ENCODE data around the gene IFRD1. TPM values are rescaled to one million over a fixed set of nuclear protein-coding genes. Genes with fewer than 3 reads are reported as not detected.

The IFRD1 gene
- total RNA-seq, 1 experiment from 2014 or later, result 73.4 TPM

DNA sequence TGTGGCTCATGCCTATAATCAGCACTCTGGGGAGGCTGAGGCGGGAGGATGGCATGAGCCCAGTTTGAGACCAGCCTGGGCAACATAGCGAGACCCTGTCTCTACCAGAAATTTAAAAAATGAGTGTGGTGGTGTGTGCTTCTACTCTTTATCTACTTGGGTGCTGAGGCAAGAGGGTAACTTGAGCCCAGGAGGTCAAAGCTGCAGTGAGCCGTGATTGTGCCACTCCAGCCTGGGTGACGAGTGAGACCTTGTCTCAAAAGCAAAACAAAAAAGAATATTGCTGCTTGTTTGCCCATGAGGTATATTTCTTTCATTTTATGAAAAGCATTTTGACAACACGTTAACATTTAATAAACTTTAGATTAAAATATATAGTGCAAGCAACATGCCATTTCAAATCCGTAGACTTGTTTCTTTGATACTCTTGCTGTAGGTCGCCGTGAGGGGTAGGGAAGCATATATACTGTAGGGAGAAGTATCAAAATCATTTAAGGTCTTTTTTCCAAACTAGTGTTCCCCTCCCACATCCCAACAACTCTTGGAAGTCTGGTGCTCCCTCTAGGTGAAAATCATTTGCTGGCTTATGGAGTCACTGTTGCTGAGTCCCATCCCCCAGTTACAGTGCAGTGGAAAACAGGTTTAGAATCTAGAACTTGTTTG is 26.3 kb downstream of the IFRD1 start:
- Histone ChIP-seq H3K4me3 (ENCODE audit: low read length) (no peak overlapping the region), H4K20me1 (ENCODE audit: low read length) (no peaks in the 10 kb centered on the region; the same call in 1 of the 2 replicates), H3K27ac (ENCODE audit: low read length) (no peak overlapping the region), H3K9ac (ENCODE audit: low read length) (no peak overlapping the region), H3K9me2 (replicated peaks; ENCODE audit: low read length) (no peaks in the 10 kb centered on the region), H3F3A (ENCODE audit: low read length, unreplicated experiment) (peaks cover 9% of the 10 kb centered on the region), H3K4me2 (ENCODE audit: low read length) (no peak overlapping the region), H3K36me3 (ENCODE audit: low read depth, low read length) (peaks cover 42% of the 10 kb centered on the region), H3K27me3 (ENCODE audit: low read length) (no peaks in the 10 kb centered on the region), H3K9me3 (ENCODE audit: low read length) (no peaks in the 10 kb centered on the region), H3K4me1 (ENCODE audit: insufficient read depth, low read length) (peaks cover 13% of the 10 kb centered on the region), H2AFZ (ENCODE audit: low read length) (no peak overlapping the region), H3K79me2 (ENCODE audit: low read length) (no peaks in the 10 kb centered on the region)
- CTCF ChIA-PET, result no interaction called here
- BruUV-seq (replicated peaks), result no TSS peak
- no peak for TF ChIP-seq EZH2phosphoT487 (IDR thresholded peaks at IDR 0.05; ENCODE audit: borderline replicate concordance, low read length)
- TF ChIP-seq, protein P1, sequence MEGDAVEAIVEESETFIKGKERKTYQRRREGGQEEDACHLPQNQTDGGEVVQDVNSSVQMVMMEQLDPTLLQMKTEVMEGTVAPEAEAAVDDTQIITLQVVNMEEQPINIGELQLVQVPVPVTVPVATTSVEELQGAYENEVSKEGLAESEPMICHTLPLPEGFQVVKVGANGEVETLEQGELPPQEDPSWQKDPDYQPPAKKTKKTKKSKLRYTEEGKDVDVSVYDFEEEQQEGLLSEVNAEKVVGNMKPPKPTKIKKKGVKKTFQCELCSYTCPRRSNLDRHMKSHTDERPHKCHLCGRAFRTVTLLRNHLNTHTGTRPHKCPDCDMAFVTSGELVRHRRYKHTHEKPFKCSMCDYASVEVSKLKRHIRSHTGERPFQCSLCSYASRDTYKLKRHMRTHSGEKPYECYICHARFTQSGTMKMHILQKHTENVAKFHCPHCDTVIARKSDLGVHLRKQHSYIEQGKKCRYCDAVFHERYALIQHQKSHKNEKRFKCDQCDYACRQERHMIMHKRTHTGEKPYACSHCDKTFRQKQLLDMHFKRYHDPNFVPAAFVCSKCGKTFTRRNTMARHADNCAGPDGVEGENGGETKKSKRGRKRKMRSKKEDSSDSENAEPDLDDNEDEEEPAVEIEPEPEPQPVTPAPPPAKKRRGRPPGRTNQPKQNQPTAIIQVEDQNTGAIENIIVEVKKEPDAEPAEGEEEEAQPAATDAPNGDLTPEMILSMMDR (conservative IDR thresholded peaks at IDR 0.05; ENCODE audit: low read depth, low read length), result no peak
- TF ChIP-seq EZH2 (IDR thresholded peaks at IDR 0.05; ENCODE audit: low read length, unreplicated experiment), result no peak
- intact Hi-C loops (cut with micrococcal nuclease), result no loop called here
- DNase-seq, result no peak
- no peak for ATAC-seq
- POLR2A ChIA-PET (ENCODE audit: unreplicated experiment), result no interaction called here

DNA sequence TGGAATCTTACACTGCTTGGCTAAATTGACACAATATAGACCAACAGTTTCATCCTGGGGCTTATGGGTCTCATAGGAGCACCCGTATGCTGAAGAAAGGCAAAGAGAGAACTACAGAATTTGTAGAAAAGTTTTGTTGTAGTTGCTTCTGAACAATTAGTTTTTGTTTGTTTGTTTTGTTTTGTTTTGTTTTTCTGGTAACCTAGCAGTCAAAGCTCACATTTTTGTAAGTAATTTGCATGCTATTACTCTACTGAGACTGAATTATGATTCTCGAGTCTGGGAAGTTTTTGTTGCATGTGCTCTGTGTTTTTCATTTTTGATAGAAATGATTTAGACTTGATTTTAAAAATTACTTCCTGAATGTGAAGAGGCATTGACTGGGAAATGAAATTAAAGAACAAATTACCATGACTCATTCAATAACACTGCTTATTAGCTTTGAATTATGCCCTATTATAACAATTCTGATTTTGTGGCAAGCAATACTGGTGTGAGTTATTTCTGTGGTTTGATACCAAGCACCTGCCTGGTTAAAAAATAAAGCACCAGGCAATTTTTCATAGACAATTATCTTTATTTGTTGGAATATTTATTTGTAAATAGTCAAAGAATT is 31.0 kb downstream of the IFRD1 start:
- H3K4me1 ChIP-seq (ENCODE audit: insufficient read depth, low read length), result peaks cover 43% of the 10 kb centered on the region
- H3K4me3 ChIP-seq (ENCODE audit: low read length), result no peak overlapping the region
- H3K9me3 ChIP-seq (ENCODE audit: low read length), result no peaks in the 10 kb centered on the region
- peak overlapping the region; percentile 14; the same call in 1 of the 2 replicates for H3K4me2 ChIP-seq (ENCODE audit: low read length)
- no peaks in the 10 kb centered on the region for H3K9me2 ChIP-seq (replicated peaks; ENCODE audit: low read length)
- peak overlapping the region; percentile 89 for H3K27ac ChIP-seq (ENCODE audit: low read length)
- TF ChIP-seq EZH2 (IDR thresholded peaks at IDR 0.05; ENCODE audit: low read length, unreplicated experiment) (no peak), EZH2phosphoT487 (IDR thresholded peaks at IDR 0.05; ENCODE audit: borderline replicate concordance, low read length) (no peak)
- TF ChIP-seq, protein P1 (conservative IDR thresholded peaks at IDR 0.05; ENCODE audit: low read depth, low read length), result no peak
- ATAC-seq (no peak), DNase-seq (no peak)
- H3K79me2 ChIP-seq (ENCODE audit: low read length), result no peaks in the 10 kb centered on the region
- BruUV-seq (replicated peaks), result no TSS peak
- no peaks in the 10 kb centered on the region for H3K27me3 ChIP-seq (ENCODE audit: low read length)
- peaks cover 5% of the 10 kb centered on the region; the same call in 1 of the 2 replicates for H3K36me3 ChIP-seq (ENCODE audit: low read depth, low read length)
- H2AFZ ChIP-seq (ENCODE audit: low read length), result no peak overlapping the region
- H3F3A ChIP-seq (ENCODE audit: low read length, unreplicated experiment), result peaks cover 18% of the 10 kb centered on the region
- peak overlapping the region; percentile 31 for H3K9ac ChIP-seq (ENCODE audit: low read length)
- ChIA-PET CTCF (interaction anchor here (0.7 to 1.4 kb wide), 3 partner anchors 14 to 15 kb away, joined by 3 to 18 read pairs (median 3); no protein-coding TSS in a partner anchor), POLR2A (ENCODE audit: unreplicated experiment) (interaction anchor here (0.5 kb wide), 2 partner anchors 123 to 289 kb away, joined by 3 to 6 read pairs; no protein-coding TSS in a partner anchor)
- intact Hi-C loops (cut with micrococcal nuclease), result loop anchor here (1.0 to 5.0 kb wide), 5 partner anchors 14 to 739 kb away; no protein-coding TSS in a partner anchor
- H4K20me1 ChIP-seq (ENCODE audit: low read length), result no peaks in the 10 kb centered on the region; the same call in 1 of the 2 replicates

Measured in PC-3 (cell line).